GM13976 (cell line): ENCODE results near the gene GPHA2.

Experiments
- DNase-seq: peaks from one replicate; pipeline ENCODE4 v3.0.0; 2012; ENCODE audit warnings: low spot score
- CTCF ChIP-seq: IDR thresholded peaks from 2 replicates; pipeline ENCODE4 v1.5.1; 2012; ENCODE audit warnings: borderline replicate concordance, mild to moderate bottlenecking; ENCODE audit not compliant: insufficient read depth; ENCODE audit errors: extremely low read depth, missing control alignments, control extremely low read depth
- in situ Hi-C: fragments of 300-500 bp; cut with MboI; formaldehyde crosslinking; loops from one replicate; pipeline ENCODE4 v1.12.0; 2022; ENCODE audit warnings: low sequenced_read_pairs, mixed read lengths, inconsistent platforms; ENCODE audit not compliant: unreplicated experiment

The GPHA2 gene

GRCh38 chr11:64893194-64894069 lies 42.3 kb downstream of the GPHA2 start:
- TF ChIP-seq CTCF, result no peak
- DNase-seq, result no peak
- in situ Hi-C loops, result loop anchor here (5.0 kb wide), 1 partner anchor 46 kb away; no protein-coding TSS in a partner anchor

- in situ Hi-C loops, result loop anchor here (5.0 kb wide), 1 partner anchor 46 kb away; no protein-coding TSS in a partner anchor
These were observed 42.9 kb downstream of the GPHA2 start for GRCh38 chr11:64892838-64893193.

GRCh38 chr11:64892411-64892831 lies 43.3 kb downstream of the GPHA2 start:
- TF ChIP-seq CTCF, result no peak
- in situ Hi-C loops, result loop anchor here (5.0 kb wide), 1 partner anchor 45 kb away; no protein-coding TSS in a partner anchor
- DNase-seq, result no peak

More at GRCh38 chr11:64892838-64893193, 42.9 kb downstream of the GPHA2 start:
- TF ChIP-seq CTCF, result no peak
- no peak for DNase-seq

- no peak for TF ChIP-seq CTCF
- no peak for DNase-seq
- in situ Hi-C loops, result loop anchor here (5.0 kb wide), 1 partner anchor 45 kb away; no protein-coding TSS in a partner anchor
These were observed 43.8 kb downstream of the GPHA2 start for GRCh38 chr11:64891880-64892279.

GRCh38 chr11:64891215-64891848 lies 44.4 kb downstream of the GPHA2 start:
- no peak for DNase-seq
- TF ChIP-seq CTCF, result no peak
- in situ Hi-C loops, result loop anchor here (5.0 kb wide), 1 partner anchor 44 kb away; no protein-coding TSS in a partner anchor

- no peak for TF ChIP-seq CTCF
- DNase-seq, result no peak
- in situ Hi-C loops, result loop anchor here (5.0 kb wide), 1 partner anchor 43 kb away; no protein-coding TSS in a partner anchor
These were observed 45.2 kb downstream of the GPHA2 start for GRCh38 chr11:64890522-64890939.
